GM19438 (cell line): ENCODE results near the gene SPTBN4.
"Not testable (repeated sequence)": the region's sequence is repeated elsewhere in the genome, so short reads cannot be mapped to it uniquely, and the experiment has no call there.

ENCODE experiments used
- ATAC-seq: cut with Tn5 transposase; IDR thresholded peaks from one replicate; pipeline ENCODE4 v1.9.1; 2021; ENCODE audit warnings: low read depth; ENCODE audit not compliant: unreplicated experiment

SPTBN4 gene

DNA sequence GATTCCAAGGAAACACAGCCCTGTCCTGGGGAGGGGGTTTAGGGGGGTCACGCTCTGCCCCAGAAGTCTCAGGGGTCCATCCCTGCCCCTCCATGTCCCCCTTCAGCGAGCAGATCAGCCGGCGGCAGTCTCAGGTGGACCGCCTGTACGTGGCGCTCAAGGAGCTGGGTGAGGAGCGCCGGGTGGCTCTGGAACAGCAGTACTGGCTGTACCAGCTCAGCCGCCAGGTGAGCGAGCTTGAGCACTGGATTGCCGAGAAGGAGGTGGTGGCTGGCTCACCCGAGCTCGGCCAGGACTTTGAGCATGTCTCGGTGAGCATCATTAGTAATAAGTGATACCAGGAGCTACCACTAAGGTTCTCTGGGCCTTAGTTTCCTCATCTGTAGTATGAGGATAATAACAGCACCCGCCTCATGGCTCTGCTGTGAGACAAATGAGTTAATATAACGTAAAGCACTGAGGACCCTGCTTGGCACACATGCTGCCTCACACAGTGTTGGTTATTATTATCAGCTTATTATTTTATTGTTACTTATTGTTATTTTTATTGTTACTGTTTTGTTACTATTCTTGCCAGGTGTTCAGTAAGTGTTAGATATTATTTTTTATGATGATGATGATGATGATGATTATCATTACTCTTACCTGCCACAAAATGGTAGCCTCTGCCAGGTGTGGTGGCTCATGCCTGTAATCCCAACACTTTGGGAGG lies 89.3 kb downstream of the SPTBN4 start:
- ATAC-seq, result no peak

DNA sequence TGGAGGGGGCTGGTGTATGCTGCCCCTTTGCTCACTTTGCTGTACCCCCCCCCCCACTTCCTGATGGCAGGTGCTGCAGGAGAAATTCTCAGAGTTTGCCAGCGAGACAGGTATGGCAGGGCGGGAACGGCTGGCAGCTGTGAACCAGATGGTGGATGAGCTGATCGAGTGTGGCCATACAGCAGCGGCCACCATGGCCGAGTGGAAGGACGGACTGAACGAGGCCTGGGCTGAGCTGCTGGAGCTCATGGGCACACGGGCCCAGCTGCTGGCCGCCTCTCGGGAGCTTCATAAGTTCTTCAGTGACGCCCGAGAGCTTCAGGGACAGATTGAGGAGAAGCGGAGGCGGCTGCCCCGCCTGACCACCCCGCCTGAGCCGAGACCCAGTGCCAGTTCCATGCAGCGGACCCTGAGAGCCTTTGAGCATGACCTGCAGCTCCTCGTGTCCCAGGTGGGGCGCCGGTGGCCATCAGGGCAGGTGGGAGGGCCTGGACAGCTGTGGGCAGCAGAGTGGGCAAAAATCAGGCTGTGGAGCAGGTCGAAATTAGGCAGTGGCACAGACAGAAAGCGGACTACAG lies 90.2 kb downstream of the SPTBN4 start:
- no peak for ATAC-seq

DNA sequence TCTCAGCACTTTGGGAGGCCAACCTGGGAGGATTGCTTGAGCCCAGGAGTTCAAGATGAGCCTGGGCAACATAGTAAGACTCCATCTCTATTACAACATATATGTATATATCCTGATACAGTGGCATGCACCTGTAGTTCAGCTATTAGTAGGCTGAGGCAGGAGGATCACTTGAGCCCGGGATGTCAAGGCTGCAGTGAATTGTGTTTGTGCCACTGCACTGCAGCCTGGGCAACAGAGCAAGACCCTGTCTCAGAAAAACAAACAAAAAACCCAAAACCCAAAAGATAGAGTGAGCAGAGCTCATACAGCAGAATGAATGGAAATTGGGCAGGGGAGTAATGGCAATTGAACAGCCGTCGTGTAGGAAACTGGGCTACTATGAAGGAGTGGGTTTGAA lies 92.6 kb downstream of the SPTBN4 start:
- ATAC-seq, result no peak

DNA sequence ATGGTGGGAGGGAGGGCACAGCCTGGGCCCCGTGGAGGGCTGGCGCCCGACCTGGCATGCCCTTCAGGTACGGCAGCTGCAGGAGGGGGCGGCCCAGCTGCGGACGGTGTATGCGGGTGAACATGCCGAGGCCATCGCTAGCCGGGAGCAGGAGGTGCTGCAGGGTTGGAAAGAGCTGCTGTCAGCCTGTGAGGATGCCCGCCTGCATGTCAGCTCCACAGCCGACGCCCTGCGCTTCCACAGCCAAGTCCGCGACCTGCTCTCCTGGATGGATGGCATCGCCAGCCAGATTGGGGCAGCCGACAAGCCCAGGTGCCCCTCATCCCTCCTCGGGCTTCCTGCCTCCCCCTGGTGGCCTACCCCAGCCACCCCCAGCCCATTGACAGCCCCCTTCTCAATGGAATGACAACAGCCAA lies 93.3 kb downstream of the SPTBN4 start:
- no peak for ATAC-seq

DNA sequence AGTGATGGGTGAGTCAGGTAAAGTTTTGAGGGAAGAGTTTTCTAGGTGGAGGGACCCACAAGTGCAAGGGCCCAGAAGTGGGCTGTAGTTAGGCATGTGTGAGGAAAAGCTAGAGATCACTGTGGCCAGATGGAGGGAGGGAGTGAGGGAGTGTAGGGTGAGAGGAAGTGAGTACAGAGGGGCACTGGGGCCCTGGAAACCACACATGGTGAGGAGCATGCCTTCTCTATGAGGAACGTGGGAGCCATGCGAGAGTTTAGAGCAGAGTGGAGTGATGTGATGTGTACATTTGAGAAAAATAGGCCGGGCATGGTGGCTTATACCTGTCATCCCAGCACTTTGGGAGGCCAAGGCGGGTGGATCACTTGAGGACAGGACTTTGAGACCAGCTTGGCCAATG lies 95.1 kb downstream of the SPTBN4 start:
- no peak for ATAC-seq

DNA sequence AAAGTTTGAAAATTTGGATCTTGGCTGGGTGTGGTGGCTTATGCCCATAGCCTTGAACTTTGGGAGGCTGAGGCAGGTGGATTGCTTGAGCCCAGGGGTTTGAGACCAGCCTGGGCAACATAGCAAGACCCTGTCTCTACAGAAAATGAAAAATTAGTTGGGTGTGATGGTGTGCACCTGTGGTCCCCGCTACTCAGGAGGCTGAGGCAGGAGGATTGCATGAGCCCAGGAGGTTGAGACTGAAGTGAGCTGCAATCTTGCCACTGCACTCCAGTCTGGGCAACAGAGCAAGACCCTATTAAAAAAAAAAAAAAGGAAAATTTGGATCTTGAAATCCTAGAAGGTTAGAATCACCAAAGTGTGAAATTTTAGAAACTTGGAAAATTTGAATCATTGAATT lies 97.7 kb downstream of the SPTBN4 start:
- ATAC-seq, result not testable (repeated sequence)

DNA sequence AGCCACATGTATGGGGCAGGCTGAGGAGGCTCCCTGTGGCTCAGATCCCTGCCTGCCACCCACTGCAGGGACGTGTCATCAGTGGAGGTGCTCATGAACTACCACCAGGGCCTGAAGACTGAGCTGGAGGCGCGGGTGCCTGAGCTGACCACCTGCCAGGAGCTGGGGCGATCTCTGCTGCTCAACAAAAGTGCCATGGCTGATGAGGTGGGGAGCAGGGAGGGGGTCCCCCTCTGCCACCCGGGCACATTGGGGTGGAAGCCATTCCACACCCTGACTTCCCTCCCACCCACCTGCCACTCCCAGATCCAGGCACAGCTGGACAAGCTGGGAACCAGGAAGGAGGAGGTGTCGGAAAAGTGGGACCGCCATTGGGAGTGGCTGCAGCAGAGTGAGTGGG lies 98.6 kb downstream of the SPTBN4 start:
- ATAC-seq, result no peak

DNA sequence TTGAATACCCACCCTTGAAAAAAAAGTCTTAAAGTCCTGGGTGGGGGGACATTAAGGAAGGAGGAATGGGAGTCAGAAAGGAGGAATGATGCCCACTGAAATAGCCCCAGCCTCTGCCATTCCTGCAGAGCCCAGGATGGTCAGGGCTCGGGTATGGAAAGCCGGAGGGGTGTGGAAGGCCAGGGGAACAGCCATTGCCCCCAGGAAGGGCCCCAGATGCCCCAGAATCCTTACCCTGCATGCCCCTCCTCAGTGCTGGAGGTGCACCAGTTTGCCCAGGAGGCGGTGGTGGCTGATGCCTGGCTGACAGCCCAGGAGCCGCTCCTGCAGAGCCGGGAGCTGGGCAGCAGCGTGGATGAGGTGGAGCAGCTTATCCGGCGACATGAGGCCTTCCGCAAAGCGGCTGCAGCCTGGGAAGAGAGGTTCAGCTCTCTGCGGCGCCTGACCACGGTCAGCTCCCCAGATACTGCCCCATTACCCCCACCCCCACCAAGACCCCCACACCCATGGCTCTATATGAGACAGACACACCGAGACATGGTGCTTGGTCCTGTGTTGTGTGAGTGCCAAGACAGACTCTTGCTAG lies 99.2 kb downstream of the SPTBN4 start:
- no peak for ATAC-seq

DNA sequence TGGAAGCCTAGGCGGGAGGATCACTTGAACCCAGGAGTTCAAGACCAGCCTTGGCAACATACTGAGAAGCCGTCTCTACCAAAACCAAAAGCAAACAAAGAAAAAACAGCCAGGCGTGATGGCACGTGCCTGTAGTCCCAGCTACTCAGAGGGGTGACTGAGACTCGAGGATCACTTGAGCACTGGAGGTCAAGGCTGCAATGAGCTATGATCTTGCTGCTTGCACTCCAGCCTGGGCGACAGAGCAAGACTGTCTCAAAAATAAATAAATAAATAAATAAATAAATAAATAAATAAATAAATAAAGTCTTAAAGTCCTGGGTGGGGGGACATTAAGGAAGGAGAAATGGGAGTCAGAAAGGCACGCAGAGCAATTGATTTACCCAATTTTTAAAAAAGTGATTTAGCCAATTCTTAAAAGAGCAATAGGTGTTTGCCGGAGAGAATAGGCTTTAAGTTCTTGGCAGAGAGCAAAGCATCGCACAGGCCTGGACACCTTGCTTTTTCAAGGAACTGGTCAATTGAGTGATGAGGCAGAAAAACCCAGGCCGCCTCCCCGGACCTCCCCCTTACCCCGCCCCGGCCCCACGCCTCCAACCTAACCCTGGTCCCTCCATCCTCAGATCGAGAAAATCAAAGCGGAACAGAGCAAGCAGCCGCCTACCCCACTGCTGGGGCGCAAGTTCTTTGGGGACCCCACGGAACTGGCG lies 100.4 kb downstream of the SPTBN4 start:
- no peak for ATAC-seq

DNA sequence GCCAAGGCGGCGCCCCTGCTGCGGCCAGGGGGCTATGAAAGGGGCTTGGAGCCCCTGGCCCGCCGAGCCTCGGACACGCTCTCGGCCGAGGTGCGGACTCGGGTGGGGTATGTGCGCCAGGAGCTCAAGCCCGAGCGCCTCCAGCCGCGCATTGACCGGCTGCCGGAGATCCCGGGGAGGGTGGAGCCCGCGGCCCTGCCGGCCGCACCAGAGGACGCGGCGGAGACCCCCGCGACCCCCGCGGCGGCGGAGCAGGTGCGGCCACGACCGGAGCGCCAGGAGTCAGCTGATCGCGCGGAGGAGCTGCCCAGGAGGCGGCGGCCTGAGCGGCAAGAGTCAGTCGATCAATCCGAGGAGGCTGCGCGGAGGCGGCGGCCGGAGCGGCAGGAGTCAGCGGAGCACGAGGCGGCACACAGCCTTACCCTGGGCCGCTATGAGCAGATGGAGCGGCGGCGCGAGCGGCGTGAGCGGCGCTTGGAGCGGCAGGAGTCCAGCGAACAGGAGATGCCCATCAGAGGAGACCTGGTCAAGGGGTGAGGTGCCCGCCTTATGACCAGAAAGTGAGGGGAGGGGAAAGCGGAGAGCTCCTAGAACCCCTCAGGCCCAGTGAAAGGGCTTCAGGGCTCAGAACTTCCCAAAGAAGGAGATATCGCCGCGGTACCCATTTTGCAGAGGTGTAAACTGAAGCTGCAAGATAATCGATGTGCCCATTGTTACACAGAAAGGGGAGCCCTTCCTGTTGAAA lies 101.1 kb downstream of the SPTBN4 start:
- no peak for ATAC-seq

DNA sequence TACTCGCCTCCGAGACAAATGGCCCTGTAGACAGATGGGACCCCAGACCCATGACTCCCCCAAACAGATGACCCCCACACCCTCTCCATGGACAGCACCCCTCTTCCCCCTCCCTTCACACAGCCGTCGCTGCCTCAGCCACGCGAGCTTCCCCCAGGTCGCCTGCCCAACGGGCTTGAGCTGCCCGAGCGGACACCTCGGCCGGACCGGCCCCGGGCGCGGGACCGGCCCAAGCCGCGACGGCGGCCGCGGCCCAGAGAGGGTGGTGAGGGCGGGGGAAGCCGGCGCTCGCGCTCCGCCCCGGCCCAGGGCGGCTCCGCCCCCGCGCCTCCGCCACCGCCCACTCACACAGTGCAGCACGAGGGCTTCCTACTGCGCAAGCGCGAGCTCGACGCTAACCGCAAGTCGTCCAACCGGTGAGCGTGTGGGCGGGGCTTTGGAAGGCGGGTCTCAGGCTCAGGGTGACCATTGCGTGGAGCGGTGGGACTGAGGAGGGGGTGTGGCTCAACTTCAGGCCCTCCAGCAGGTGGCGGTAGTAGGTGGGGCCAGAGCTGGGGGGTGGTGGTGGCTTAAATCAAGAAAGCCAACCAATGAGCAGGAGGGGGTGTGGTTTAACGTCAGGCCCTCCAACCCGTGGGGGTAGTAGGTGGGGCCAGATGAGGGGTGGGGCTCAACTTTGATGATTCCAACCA lies 103.7 kb downstream of the SPTBN4 start:
- ATAC-seq, result peak; percentile 78

DNA sequence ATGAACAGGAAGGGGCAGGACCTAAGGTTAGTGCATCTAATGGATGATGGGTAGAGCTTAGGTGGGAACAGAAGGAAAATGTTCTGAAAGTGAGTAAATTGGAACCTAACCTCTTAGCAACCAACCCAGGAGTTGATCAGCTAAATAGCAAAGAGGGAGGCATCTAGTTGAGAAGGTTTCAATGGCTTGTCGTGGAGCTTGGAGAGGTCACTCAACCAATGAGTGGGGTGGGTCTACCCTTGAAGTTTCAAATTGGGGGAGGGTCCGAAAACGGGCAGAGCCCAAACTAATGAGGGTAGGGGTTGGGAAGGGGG lies 104.2 kb downstream of the SPTBN4 start:
- no peak for ATAC-seq

DNA sequence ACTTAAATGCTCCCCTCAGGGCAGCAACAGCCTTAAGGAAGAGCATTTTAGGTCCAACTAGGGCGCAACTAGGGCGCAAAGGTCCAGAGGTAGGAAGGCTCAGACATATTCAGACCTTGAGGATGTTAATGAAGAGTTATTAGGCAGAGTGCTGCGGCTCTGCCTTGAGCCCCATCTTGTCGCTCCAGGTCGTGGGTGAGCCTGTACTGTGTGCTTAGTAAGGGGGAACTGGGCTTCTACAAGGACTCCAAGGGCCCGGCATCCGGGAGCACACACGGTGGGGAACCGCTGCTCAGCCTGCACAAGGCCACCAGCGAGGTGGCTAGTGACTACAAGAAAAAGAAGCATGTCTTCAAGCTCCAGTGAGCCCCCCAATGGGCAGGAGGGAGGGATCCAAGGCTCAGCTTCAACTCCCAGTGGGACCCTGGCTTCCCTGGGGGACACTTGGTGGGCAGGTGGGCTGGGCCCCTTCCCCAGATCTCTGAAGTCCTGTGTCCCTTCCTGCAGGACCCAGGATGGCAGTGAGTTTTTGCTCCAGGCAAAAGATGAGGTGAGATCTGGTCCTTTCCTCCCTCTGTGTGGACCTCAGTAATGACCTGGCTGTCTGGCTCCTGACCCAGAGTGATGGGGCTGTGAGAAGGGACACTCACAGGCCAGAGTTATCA lies 105.2 kb downstream of the SPTBN4 start:
- no peak for ATAC-seq

DNA sequence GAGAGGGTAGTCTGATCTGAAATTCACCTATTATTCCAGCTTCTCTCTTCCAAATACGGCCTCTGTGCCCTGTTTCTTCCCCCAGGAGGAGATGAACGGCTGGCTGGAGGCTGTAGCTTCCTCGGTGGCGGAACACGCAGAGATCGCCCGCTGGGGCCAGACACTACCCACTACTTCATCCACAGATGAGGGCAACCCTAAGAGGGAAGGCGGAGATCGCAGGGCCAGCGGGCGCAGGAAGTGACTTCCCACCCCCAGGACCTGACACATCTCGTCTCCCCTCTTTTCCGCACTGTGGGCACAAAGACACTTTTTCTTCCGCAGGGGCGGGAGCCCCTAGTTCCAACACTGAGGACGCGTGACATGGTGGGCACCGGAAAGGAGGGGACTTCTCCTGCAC lies 108.5 kb downstream of the SPTBN4 start:
- ATAC-seq, result no peak

DNA sequence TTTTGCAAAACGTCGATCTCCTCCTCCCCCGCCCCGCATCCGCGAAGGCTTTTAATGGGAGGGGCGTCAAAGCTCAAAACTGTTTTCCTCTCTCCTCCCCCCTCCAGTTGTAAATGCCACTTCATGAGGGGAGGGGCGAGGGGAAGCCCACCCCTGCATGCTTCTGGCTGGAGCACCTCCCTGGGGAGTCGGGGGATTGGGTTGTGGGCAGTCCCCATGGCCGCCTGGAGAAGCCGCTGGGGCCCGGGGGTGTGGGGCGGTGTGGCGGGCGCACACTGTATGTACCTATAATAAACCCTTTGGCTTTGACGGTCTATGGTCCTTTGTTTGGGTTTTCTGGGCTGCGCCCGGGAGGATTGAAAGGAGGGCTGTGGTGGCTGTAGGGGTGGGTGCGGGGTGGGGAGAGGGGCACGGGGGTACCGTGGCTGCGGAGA lies 109.4 kb downstream of the SPTBN4 start:
- ATAC-seq, result peak; percentile 32

DNA sequence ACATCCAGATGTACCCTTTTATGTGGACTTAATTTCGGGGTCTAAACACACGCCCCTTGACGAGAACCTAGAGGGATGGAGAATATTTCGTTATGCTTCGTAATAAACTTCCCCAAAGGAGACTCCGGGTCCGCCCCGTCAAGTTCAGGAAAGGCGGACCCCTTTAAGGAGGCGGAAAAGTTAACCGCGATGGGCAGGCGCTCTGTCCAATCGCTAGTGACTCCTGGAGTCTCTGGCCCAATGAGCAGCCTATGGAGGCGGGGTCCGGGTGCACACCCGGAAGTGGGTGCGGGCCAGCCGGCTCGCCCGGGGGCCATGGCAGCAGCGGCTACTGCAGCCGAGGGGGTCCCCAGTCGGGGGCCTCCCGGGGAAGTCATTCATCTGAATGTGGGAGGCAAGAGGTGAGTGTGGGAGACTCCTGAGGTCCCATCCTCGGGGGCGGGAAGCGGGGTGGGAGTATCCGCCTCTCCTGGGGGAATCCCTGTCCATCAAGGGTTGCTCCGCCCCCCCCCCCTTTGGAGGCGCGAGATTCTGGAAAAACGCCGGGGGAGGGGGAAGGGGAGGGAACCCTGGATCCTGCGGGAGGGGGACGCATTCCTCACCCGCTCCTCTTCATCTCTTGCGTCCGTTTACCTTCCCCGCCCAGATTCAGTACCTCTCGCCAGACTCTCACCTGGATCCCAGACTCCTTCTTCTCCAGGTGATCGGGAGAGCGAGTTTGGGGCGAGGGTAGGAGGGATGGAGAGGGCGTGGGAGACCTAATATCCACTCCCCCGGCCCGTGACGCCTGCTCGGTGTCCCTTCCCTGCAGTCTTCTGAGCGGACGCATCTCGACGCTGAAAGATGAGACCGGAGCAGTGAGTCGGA lies 110.0 kb downstream of the SPTBN4 start, which contains the start of gene SHKBP1:
Gene SHKBP1, plus strand, starts transcription at position 289 of the 867 bp plus-strand sequence. Its CDS starts 27 bp downstream, at position 316.
- peak; percentile 96 for ATAC-seq

DNA sequence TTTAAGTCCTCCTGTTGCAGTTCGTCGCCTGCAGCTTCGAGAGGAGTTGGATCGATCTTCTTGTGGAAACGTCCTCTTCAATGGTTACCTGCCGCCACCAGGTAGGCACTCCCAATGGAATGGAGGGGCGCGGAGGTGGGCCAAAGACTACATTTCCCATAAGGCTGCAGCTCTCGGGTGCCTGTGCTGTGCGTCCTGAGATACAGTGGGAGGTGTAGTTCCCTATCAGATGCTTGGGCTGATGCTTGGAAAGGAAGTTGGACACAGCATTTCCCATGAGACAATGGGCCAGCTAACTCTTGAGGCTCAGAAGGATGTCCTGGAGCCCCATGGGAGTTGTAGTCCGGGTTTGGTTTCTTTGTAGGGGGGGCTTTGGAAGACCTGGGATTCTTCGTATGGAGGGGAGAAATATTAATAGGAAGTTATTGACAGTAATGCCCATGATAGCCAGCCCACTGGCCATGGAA lies 111.7 kb downstream of the SPTBN4 start:
- no peak for ATAC-seq

DNA sequence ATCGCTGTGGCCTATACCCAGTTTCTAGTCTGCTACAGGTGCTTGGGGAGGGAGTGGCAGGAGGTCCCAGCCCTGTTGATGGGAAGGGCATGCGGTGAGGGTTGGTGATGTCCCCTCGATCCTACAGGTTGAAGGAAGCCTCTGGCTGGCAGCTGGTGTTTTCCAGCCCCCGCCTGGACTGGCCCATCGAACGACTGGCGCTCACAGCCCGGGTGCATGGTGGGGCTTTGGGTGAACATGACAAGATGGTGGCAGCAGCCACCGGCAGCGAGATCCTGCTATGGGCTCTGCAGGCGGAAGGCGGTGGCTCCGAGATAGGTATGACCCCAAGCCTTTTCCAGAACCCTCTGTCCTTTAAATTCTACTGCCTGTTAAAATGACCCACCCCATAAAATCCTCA lies 113.8 kb downstream of the SPTBN4 start:
- ATAC-seq, result no peak

DNA sequence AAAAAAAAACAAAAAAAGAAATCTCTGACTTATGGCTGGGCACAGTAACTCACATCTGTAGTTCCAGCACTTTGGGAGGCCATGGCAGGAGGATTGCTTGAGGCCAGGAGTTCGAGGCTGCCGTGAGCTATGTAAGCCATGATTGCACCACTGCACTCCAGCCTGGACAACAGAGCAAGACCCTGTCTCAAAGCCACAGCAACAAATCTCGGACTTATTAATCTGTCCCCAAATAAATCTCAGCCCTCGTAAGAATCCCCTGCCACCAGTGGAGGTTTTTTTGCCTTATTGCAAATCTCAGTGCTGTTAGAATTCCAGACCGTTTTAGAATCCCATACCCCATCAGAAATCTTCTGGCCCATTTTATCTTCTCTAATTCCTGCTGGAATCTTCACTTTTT lies 114.7 kb downstream of the SPTBN4 start:
- ATAC-seq, result no peak
